H9 (cell line): ENCODE measurements around the gene PRPF38B. TPM values are rescaled to one million over a fixed set of nuclear protein-coding genes. Genes with fewer than 3 reads are reported as not detected.
A peak's percentile ranks its signal among the peaks of the same experiment; 100 is the strongest.
"Not testable (repeated sequence)": the region's sequence is repeated elsewhere in the genome, so short reads cannot be mapped to it uniquely, and the experiment has no call there.

Source experiments
- DNase-seq: peaks from one replicate; pipeline ENCODE4 v3.0.0-alpha.2; 2017
- H2AFZ ChIP-seq: one replicate; pipeline ENCODE4 v1.6.1; 2013; ENCODE audit warnings: mild to moderate bottlenecking, low read length, control low read depth, moderate library complexity
- H2AK5ac ChIP-seq: 2 replicates; pipeline ENCODE4 v1.6.1; 2013; ENCODE audit warnings: low read length, control low read depth, mixed read lengths; ENCODE audit not compliant: insufficient read length
- H2BK120ac ChIP-seq: one replicate; pipeline ENCODE4 v1.6.1; 2013; ENCODE audit warnings: low read depth, mild to moderate bottlenecking, low read length, control low read depth, inconsistent platforms; ENCODE audit not compliant: poor library complexity, severe bottlenecking
- H2BK12ac ChIP-seq: 2 replicates; pipeline ENCODE4 v1.6.1; 2013; ENCODE audit warnings: low read length, control low read depth, mixed read lengths, low read depth; ENCODE audit not compliant: insufficient read length
- H2BK15ac ChIP-seq: 2 replicates; pipeline ENCODE4 v1.6.1; 2013; ENCODE audit warnings: low read depth, low read length, control low read depth
- H2BK20ac ChIP-seq: one replicate; pipeline ENCODE4 v1.6.1; 2013; ENCODE audit warnings: low read depth, mild to moderate bottlenecking, low read length, control low read depth, inconsistent platforms; ENCODE audit not compliant: poor library complexity, severe bottlenecking
- H2BK5ac ChIP-seq: 2 replicates; pipeline ENCODE4 v1.6.1; 2013; ENCODE audit warnings: low read length, control low read depth, mixed read lengths; ENCODE audit not compliant: insufficient read length
- H3K14ac ChIP-seq: 2 replicates; pipeline ENCODE4 v1.6.1; 2013; ENCODE audit warnings: low read length, control low read depth; ENCODE audit not compliant: insufficient read depth
- H3K18ac ChIP-seq: 2 replicates; pipeline ENCODE4 v1.6.1; 2013; ENCODE audit warnings: low read depth, mild to moderate bottlenecking, mixed read lengths, low read length, control low read depth; ENCODE audit not compliant: insufficient read length
- H3K23ac ChIP-seq: 2 replicates; pipeline ENCODE4 v1.6.1; 2013; ENCODE audit warnings: low read length, control low read depth, mixed read lengths, low read depth; ENCODE audit not compliant: insufficient read length
- H3K23me2 ChIP-seq: 2 replicates; pipeline ENCODE4 v1.6.1; 2013; ENCODE audit warnings: low read depth, mild to moderate bottlenecking, mixed read lengths, low read length, control low read depth; ENCODE audit not compliant: insufficient read length, poor library complexity, severe bottlenecking
- H3K27ac ChIP-seq: 2 replicates; pipeline ENCODE4 v1.5.1; 2013; ENCODE audit warnings: low read length, control low read depth, mixed read lengths, low read depth; ENCODE audit not compliant: insufficient read length
- H3K27me3 ChIP-seq: 2 replicates; pipeline ENCODE4 v1.6.1; 2013; ENCODE audit warnings: low read length, control low read depth, inconsistent platforms; ENCODE audit not compliant: insufficient read depth
- H3K4ac ChIP-seq: 2 replicates; pipeline ENCODE4 v1.6.1; 2013; ENCODE audit warnings: low read depth, mild to moderate bottlenecking, control low read depth, inconsistent platforms, low read length, moderate library complexity
- H3K4me1 ChIP-seq: 2 replicates; pipeline ENCODE4 v1.6.1; 2013; ENCODE audit warnings: low read length, control low read depth, inconsistent platforms; ENCODE audit not compliant: insufficient read depth
- H3K4me2 ChIP-seq: 2 replicates; pipeline ENCODE4 v1.6.1; 2013; ENCODE audit warnings: low read length, control low read depth, mixed read lengths; ENCODE audit not compliant: insufficient read length, insufficient read depth
- H3K56ac ChIP-seq: 2 replicates; pipeline ENCODE4 v1.6.1; 2013; ENCODE audit warnings: low read depth, mild to moderate bottlenecking, mixed read lengths, low read length, control low read depth; ENCODE audit not compliant: insufficient read length
- H3K79me1 ChIP-seq: 2 replicates; pipeline ENCODE4 v1.6.1; 2013; ENCODE audit warnings: low read depth, mild to moderate bottlenecking, moderate library complexity, low read length, control low read depth, inconsistent platforms; ENCODE audit not compliant: insufficient read depth, poor library complexity, severe bottlenecking
- H3K79me2 ChIP-seq: 2 replicates; pipeline ENCODE4 v1.6.1; 2013; ENCODE audit warnings: low read length, control low read depth, inconsistent platforms; ENCODE audit not compliant: insufficient read depth
- H3K9ac ChIP-seq: 2 replicates; pipeline ENCODE4 v1.6.1; 2013; ENCODE audit warnings: low read length, control low read depth, mixed read lengths; ENCODE audit not compliant: insufficient read length; ENCODE audit errors: extremely low read depth
- H3K9me3 ChIP-seq: one replicate; pipeline ENCODE4 v1.6.1; 2013; ENCODE audit warnings: low read depth, low read length, inconsistent platforms; ENCODE audit not compliant: control insufficient read depth
- H3T11ph ChIP-seq: one replicate; pipeline ENCODE4 v1.6.1; 2013; ENCODE audit warnings: mild to moderate bottlenecking, low read length, control low read depth, inconsistent platforms
- H4K20me1 ChIP-seq: one replicate; pipeline ENCODE4 v1.6.1; 2013; ENCODE audit not compliant: control insufficient read depth, insufficient read length, insufficient read depth
- H4K5ac ChIP-seq: 2 replicates; pipeline ENCODE4 v1.6.1; 2013; ENCODE audit warnings: low read depth, mild to moderate bottlenecking, mixed read lengths, low read length, control low read depth; ENCODE audit not compliant: insufficient read length
- H4K8ac ChIP-seq: replicated peaks from 2 replicates; pipeline ENCODE4 v1.6.1; 2013; ENCODE audit warnings: low read length, control low read depth, mixed read lengths, low read depth; ENCODE audit not compliant: insufficient read length
- H4K91ac ChIP-seq: 2 replicates; pipeline ENCODE4 v1.6.1; 2013; ENCODE audit warnings: low read depth, mild to moderate bottlenecking, moderate library complexity, mixed read lengths, low read length, control low read depth; ENCODE audit not compliant: insufficient read length
- H3K27ac Mint-ChIP-seq, 3 experiments: 2 replicates in 2 of 3; 3 replicates in 1 of 3; pipeline ENCODE4 v1.8.0; 2020 to 2021; ENCODE audit warnings: mixed read lengths in 3 of 3, mild to moderate bottlenecking in 1 of 3, moderate library complexity in 1 of 3
- H3K27me3 Mint-ChIP-seq: 2 replicates; pipeline ENCODE4 v1.8.0; 2021; ENCODE audit warnings: low read depth, mild to moderate bottlenecking, moderate library complexity, mixed read lengths
- H3K36me3 Mint-ChIP-seq, 3 experiments: 2 replicates in 2 of 3; 3 replicates in 1 of 3; pipeline ENCODE4 v1.8.0; 2020 to 2021; ENCODE audit warnings: low read depth in 3 of 3, mixed read lengths in 3 of 3; ENCODE audit not compliant: insufficient read depth in 1 of 3
- H3K4me1 Mint-ChIP-seq, 2 experiments: 2 replicates each; pipeline ENCODE4 v1.8.0; 2020; ENCODE audit warnings: mixed read lengths in 2 of 2
- H3K4me3 Mint-ChIP-seq, 2 experiments: 2 replicates in 1 of 2; 3 replicates in 1 of 2; pipeline ENCODE4 v1.8.0; 2020 to 2021; ENCODE audit warnings: mild to moderate bottlenecking in 2 of 2, mixed read lengths in 2 of 2, moderate library complexity in 1 of 2
- H3K9me3 Mint-ChIP-seq, 2 experiments: 2 replicates in 1 of 2; 3 replicates in 1 of 2; pipeline ENCODE4 v1.8.0; 2020; ENCODE audit warnings: mild to moderate bottlenecking in 2 of 2, mixed read lengths in 2 of 2, moderate library complexity in 1 of 2
- WGBS: extraction: QIAGEN DNeasy Blood & Tissue Kit; methylation state at CpG from one replicate; pipeline ENCODE4 v1.1.7; 2013; ENCODE audit warnings: missing lambda C conversion rate, low lambda C conversion rate, mixed read lengths; ENCODE audit not compliant: insufficient read length; ENCODE audit errors: extremely low coverage; 5-methylcytosine and 5-hydroxymethylcytosine counted together
- total RNA-seq: library from RNA; stranded (reverse); gene quantifications from 2 replicates; pipeline ENCODE4 v1.2.1, GENCODE V29; 2021
- TF ChIP-seq, protein P1 (sequence below): fragments of 200-600 bp; sonication (generic); conservative IDR thresholded peaks from 3 replicates; pipeline ENCODE4 v1.8.0; 2021; ENCODE audit warnings: antibody characterized with exemption, mild to moderate bottlenecking

The PRPF38B gene
- total RNA-seq, 1 experiment from 2014 or later, result 60.0 TPM

DNA sequence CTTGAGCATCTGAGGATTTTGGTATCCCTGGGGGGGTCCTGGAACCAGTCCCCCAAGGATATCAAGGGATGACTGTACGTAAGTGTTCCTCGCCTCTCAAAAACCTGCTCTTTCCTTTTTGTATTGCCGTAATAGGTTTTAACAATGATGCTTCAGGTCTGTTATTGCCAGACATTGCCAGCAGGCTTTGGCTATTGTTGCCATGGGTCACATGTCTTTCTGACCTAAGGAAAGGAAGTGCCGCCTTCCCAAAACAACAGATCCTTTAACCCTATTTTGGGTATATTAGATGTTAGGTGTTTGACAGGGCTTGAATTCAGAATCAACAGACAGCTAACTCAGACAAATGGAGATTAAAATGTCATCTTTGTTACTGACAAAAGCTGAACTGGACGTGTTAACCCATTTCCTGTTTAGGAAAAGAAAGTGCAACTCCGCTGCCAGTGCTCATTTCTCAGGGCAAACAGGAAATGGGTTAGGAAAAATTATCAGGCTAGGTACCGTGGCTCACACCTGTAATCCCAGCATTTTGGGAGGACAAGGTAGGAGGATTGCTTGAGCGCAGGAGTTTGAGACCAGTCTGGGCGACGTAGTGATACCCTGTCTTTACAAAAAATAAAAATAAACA lies 12.4 kb upstream of the PRPF38B start:
- no peak overlapping the region for H2AFZ ChIP-seq
- peaks cover 0 to 5% (median 4%) of the 10 kb centered on the region in 3 experiments; a peak in 6 of 7 replicates for H3K36me3 Mint-ChIP-seq

DNA sequence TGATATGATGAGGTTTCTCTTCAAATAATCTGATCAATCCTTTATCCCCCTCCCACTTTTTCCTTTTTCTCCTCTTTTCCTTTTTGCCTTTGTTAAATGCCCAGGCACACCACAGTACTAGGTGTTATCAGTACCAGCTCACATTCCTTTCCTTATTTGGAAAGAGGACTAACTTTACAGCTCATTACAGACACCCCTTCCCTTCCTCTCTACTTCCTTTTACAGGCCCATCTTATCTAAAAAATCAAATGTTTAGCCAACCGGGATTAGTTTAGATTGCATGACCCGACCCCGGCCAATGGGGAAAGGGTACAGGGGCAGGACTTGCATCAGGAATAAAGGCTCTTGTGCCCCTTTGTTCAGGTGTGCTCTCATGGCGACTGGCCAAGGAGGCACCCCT lies 10.4 kb upstream of the PRPF38B start:
- H3K27ac Mint-ChIP-seq, result peak overlapping the region; percentile 4 to 91 (median 82); a peak in 5 of 7 replicates
- no CpG with 5 or more reads among the region's 4 CpGs for WGBS

More for the DNA sequence above, 12.4 kb upstream of the PRPF38B start:
- Histone ChIP-seq H3K27ac (no peak overlapping the region), H3K4ac (no peak overlapping the region), H3K9me3 (no peaks in the 10 kb centered on the region), H2BK20ac (no peak overlapping the region), H4K91ac (no peak overlapping the region), H3K9ac (no peak overlapping the region), H3T11ph (no peak overlapping the region), H2BK120ac (no peak overlapping the region), H3K18ac (no peak overlapping the region), H3K79me2 (no peaks in the 10 kb centered on the region), H3K79me1 (no peaks in the 10 kb centered on the region), H3K4me1 (no peaks in the 10 kb centered on the region; the same call in 1 of the 2 replicates), H2BK12ac (no peak overlapping the region), H3K4me2 (no peak overlapping the region), H2AK5ac (no peak overlapping the region), H2BK15ac (no peak overlapping the region), H3K56ac (no peak overlapping the region), H4K5ac (no peak overlapping the region), H2BK5ac (no peak overlapping the region), H4K8ac (no peak overlapping the region), H3K23me2 (no peaks in the 10 kb centered on the region), H4K20me1 (no peaks in the 10 kb centered on the region), H3K14ac (no peak overlapping the region), H3K27me3 (no peaks in the 10 kb centered on the region), H3K23ac (no peak overlapping the region)
- TF ChIP-seq, protein P1, sequence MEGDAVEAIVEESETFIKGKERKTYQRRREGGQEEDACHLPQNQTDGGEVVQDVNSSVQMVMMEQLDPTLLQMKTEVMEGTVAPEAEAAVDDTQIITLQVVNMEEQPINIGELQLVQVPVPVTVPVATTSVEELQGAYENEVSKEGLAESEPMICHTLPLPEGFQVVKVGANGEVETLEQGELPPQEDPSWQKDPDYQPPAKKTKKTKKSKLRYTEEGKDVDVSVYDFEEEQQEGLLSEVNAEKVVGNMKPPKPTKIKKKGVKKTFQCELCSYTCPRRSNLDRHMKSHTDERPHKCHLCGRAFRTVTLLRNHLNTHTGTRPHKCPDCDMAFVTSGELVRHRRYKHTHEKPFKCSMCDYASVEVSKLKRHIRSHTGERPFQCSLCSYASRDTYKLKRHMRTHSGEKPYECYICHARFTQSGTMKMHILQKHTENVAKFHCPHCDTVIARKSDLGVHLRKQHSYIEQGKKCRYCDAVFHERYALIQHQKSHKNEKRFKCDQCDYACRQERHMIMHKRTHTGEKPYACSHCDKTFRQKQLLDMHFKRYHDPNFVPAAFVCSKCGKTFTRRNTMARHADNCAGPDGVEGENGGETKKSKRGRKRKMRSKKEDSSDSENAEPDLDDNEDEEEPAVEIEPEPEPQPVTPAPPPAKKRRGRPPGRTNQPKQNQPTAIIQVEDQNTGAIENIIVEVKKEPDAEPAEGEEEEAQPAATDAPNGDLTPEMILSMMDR, result no peak
- Mint-ChIP-seq H3K9me3 (peaks cover 6 to 7% of the 10 kb centered on the region in 2 experiments), H3K4me1 (peaks cover 12 to 15% of the 10 kb centered on the region in 2 experiments), H3K4me3 (no peak overlapping the region), H3K27ac (no peak overlapping the region), H3K27me3 (no peaks in the 10 kb centered on the region; the same call in none of the 2 replicates)
- WGBS, result no CpG with 5 or more reads among the region's 10 CpGs
- no peak for DNase-seq

More for the DNA sequence above, 10.4 kb upstream of the PRPF38B start:
- H3K23ac ChIP-seq, H3K4me1 ChIP-seq, H3K79me2 ChIP-seq, H3K4me2 ChIP-seq, H3K79me1 ChIP-seq, H3K9me3 ChIP-seq, H3K56ac ChIP-seq, H3K36me3 Mint-ChIP-seq, H4K20me1 ChIP-seq, H3K23me2 ChIP-seq, H4K91ac ChIP-seq, H2BK12ac ChIP-seq, H3K18ac ChIP-seq, H3K4ac ChIP-seq, H4K8ac ChIP-seq, H3K27ac ChIP-seq, H2BK15ac ChIP-seq, DNase-seq, H3T11ph ChIP-seq, H2AK5ac ChIP-seq, H2AFZ ChIP-seq, H2BK5ac ChIP-seq, H3K27me3 ChIP-seq, H3K14ac ChIP-seq, H3K9ac ChIP-seq, H3K9me3 Mint-ChIP-seq, H2BK20ac ChIP-seq, H3K27me3 Mint-ChIP-seq, H4K5ac ChIP-seq: not testable (repeated sequence)
- Mint-ChIP-seq H3K4me3 (0 out of 5 replicates have a peak overlapping the region, but pooled peaks of 1 of the 2 experiments have one; percentile 28), H3K4me1 (peaks cover 21 to 23% of the 10 kb centered on the region in 2 experiments)
- peak overlapping the region; percentile 77 for H2BK120ac ChIP-seq
